ENCODE results near the gene LARP1. TPM values are rescaled to one million over a fixed set of nuclear protein-coding genes. Genes with fewer than 3 reads are reported as not detected.

LARP1 gene
- polyA plus RNA-seq, 1 donor (not counting 4 experiments of a cell fraction or from before 2014, with no cell fraction given): 65.6 TPM

DNA sequence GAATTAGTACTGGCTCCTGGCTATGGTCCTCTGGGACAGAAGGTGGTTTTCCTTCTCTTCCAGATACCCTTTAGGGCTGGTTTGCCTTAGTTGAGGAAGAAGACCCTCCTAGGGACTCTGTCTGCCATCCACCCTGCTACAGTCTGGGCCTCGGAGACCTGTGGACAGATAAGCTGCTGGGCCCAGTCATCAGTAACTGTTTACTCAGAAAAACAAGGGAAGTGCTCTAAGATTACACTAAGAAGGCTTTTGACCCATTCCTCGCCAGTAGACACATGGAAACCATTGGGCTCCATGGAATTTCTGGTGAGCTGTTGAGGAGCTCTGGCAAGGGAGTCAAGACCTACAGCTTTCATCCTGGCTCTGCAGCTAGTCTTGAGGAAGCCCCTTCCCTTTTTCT lies 31.2 kb downstream of the LARP1 start:
- dilution Hi-C loops (cut with MboI; ENCODE audit: extremely low pct_ligation_motif_present, low sequenced_read_pairs): loop anchor here (10.0 kb wide), 1 partner anchor 142 kb away; no protein-coding TSS in a partner anchor
- peaks cover 40% of the 10 kb centered on the region for H4K20me1 ChIP-seq (ENCODE audit: control insufficient read depth, extremely low read depth, insufficient read depth, low read length)
- no peak for FAIRE-seq

DNA sequence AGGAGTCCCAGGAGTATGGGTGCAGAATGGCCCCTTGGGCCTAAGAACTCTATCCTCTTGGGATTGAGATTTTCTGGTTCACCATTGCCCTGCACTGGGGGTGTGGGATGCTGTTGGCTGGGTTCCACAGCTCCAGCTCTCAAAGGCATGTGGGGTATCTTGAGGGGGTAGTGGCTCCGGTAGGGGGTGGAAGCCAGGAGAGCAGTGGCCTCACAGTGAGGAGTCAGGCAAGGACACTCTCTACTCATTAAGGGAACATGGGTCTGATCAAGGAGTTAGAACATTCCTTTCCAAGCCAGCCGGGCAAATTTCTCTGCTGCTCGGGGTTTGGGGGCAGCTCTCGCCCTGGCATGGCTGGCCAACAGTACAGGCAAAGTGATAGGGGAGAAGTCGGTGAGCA lies 33.0 kb downstream of the LARP1 start:
- peaks cover 79% of the 10 kb centered on the region for H3K79me2 ChIP-seq (ENCODE audit: control insufficient read depth, insufficient read depth, low read length)
- no peak for TF ChIP-seq EZH2 (IDR thresholded peaks at IDR 0.05; ENCODE audit: low read length)
- TF ChIP-seq, protein P1, sequence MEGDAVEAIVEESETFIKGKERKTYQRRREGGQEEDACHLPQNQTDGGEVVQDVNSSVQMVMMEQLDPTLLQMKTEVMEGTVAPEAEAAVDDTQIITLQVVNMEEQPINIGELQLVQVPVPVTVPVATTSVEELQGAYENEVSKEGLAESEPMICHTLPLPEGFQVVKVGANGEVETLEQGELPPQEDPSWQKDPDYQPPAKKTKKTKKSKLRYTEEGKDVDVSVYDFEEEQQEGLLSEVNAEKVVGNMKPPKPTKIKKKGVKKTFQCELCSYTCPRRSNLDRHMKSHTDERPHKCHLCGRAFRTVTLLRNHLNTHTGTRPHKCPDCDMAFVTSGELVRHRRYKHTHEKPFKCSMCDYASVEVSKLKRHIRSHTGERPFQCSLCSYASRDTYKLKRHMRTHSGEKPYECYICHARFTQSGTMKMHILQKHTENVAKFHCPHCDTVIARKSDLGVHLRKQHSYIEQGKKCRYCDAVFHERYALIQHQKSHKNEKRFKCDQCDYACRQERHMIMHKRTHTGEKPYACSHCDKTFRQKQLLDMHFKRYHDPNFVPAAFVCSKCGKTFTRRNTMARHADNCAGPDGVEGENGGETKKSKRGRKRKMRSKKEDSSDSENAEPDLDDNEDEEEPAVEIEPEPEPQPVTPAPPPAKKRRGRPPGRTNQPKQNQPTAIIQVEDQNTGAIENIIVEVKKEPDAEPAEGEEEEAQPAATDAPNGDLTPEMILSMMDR (optimal IDR thresholded peaks at IDR 0.05 in 1 of 3, IDR thresholded peaks at IDR 0.05 in 1 of 3, conservative IDR thresholded peaks at IDR 0.05 in 1 of 3; ENCODE audit: extremely low read depth in 1 of 3, insufficient read depth in 2 of 3, low read length in 3 of 3): no peak
- peaks cover 27% of the 10 kb centered on the region for H4K20me1 ChIP-seq (ENCODE audit: control insufficient read depth, extremely low read depth, insufficient read depth, low read length)
- no peak overlapping the region for H3K27ac ChIP-seq (ENCODE audit: control insufficient read depth, insufficient read depth, low read length)
- H2AFZ ChIP-seq (ENCODE audit: control insufficient read depth, low read length): no peak overlapping the region
- DNase-seq (ENCODE audit: low read depth, low spot score) (no peak), FAIRE-seq (no peak)
- H3K9ac ChIP-seq (ENCODE audit: control insufficient read depth, extremely low read depth, insufficient read depth, low read length): no peak overlapping the region
- dilution Hi-C loops (cut with MboI; ENCODE audit: extremely low pct_ligation_motif_present, low sequenced_read_pairs): loop anchor here (10.0 kb wide), 1 partner anchor 143 kb away; no protein-coding TSS in a partner anchor
- peaks cover 18 to 23% of the 10 kb centered on the region in 2 experiments for H3K36me3 ChIP-seq (ENCODE audit: control insufficient read depth in 2 of 2, extremely low read depth in 1 of 2, insufficient read depth in 2 of 2, low read length in 2 of 2)
- H3K9me3 ChIP-seq (ENCODE audit: control insufficient read depth, low read depth, low read length): no peaks in the 10 kb centered on the region
- H3K4me2 ChIP-seq (ENCODE audit: control insufficient read depth, extremely low read depth, insufficient read depth, low read depth, low read length): no peak overlapping the region
- no peaks in the 10 kb centered on the region for H3K9me1 ChIP-seq (ENCODE audit: control insufficient read depth, extremely low read depth, insufficient read depth, low read length)
- H3K27me3 ChIP-seq (ENCODE audit: control insufficient read depth, extremely low read depth, insufficient read depth, low read length): no peaks in the 10 kb centered on the region
- no peak overlapping the region for H3K4me3 ChIP-seq (ENCODE audit: control insufficient read depth in 2 of 3, extremely low read depth in 1 of 3, insufficient read depth in 2 of 3, low read depth in 1 of 3, low read length in 3 of 3)
- no peaks in the 10 kb centered on the region for H3K4me1 ChIP-seq (ENCODE audit: control insufficient read depth, extremely low read depth, insufficient read depth, low read length)

More for the DNA sequence above, 31.2 kb downstream of the LARP1 start:
- Histone ChIP-seq H3K9me3 (ENCODE audit: control insufficient read depth, low read depth, low read length) (no peaks in the 10 kb centered on the region), H3K27me3 (ENCODE audit: control insufficient read depth, extremely low read depth, insufficient read depth, low read length) (no peaks in the 10 kb centered on the region), H3K79me2 (ENCODE audit: control insufficient read depth, insufficient read depth, low read length) (peaks cover 90% of the 10 kb centered on the region), H3K4me3 (ENCODE audit: control insufficient read depth in 2 of 3, extremely low read depth in 1 of 3, insufficient read depth in 2 of 3, low read depth in 1 of 3, low read length in 3 of 3) (no peak overlapping the region), H3K4me2 (ENCODE audit: control insufficient read depth, extremely low read depth, insufficient read depth, low read depth, low read length) (no peak overlapping the region), H3K4me1 (ENCODE audit: control insufficient read depth, extremely low read depth, insufficient read depth, low read length) (no peaks in the 10 kb centered on the region), H2AFZ (ENCODE audit: control insufficient read depth, low read length) (no peak overlapping the region), H3K9ac (ENCODE audit: control insufficient read depth, extremely low read depth, insufficient read depth, low read length) (no peak overlapping the region), H3K36me3 (ENCODE audit: control insufficient read depth in 2 of 2, extremely low read depth in 1 of 2, insufficient read depth in 2 of 2, low read length in 2 of 2) (peaks cover 7 to 16% of the 10 kb centered on the region in 2 experiments), H3K27ac (ENCODE audit: control insufficient read depth, insufficient read depth, low read length) (no peak overlapping the region), H3K9me1 (ENCODE audit: control insufficient read depth, extremely low read depth, insufficient read depth, low read length) (no peaks in the 10 kb centered on the region)
- TF ChIP-seq, protein P1 (optimal IDR thresholded peaks at IDR 0.05 in 1 of 3, IDR thresholded peaks at IDR 0.05 in 1 of 3, conservative IDR thresholded peaks at IDR 0.05 in 1 of 3; ENCODE audit: extremely low read depth in 1 of 3, insufficient read depth in 2 of 3, low read length in 3 of 3): no peak
- TF ChIP-seq EZH2 (IDR thresholded peaks at IDR 0.05; ENCODE audit: low read length): no peak
- no peak for DNase-seq (ENCODE audit: low read depth, low spot score)
